Adrenal gland (tissue), 12 donors: ENCODE results near the gene MSANTD2. TPM values are rescaled to one million over a fixed set of nuclear protein-coding genes. Genes with fewer than 3 reads are reported as not detected.

Source experiments
- DNase-seq, 7 donors: peaks; one replicate each; pipeline ENCODE4 v3.0.0-alpha.2; 2019 to 2020
- H3K27ac ChIP-seq, 5 donors: fragments of 200-600 bp; sonication (generic) in 4 of 5; 1 replicate in 3 of 5; 2 replicates in 2 of 5; pipeline versions ENCODE4 v1.5.1 to v1.8.0; 2016 to 2020; ENCODE audit warnings: mild to moderate bottlenecking in 1 of 5
- H3K27me3 ChIP-seq: fragments of 200-600 bp; 2 replicates; pipeline ENCODE4 v1.8.0; 2021
- H3K36me3 ChIP-seq, 2 donors: fragments of 200-600 bp; replicated peaks in 1 of 2; 1 replicate in 1 of 2; 2 replicates in 1 of 2; pipeline versions ENCODE4 v1.5.1 to v1.8.0; 2018 to 2022
- H3K4me1 ChIP-seq, 2 donors: fragments of 200-600 bp; replicated peaks in 1 of 2; 1 replicate in 1 of 2; 2 replicates in 1 of 2; pipeline versions ENCODE4 v1.5.1 to v1.8.0; 2018 to 2021
- H3K4me3 ChIP-seq, 4 donors: fragments of 200-600 bp; sonication (generic) in 3 of 4; one replicate each; pipeline ENCODE4 v1.5.1; 2016 to 2018
- H3K9me3 ChIP-seq, 3 donors: fragments of 200-600 bp; sonication (generic) in 1 of 3; replicated peaks in 1 of 3; 1 replicate in 2 of 3; 2 replicates in 1 of 3; pipeline versions ENCODE4 v1.5.1 to v1.8.0; 2016 to 2021
- POLR2A ChIP-seq, 2 donors: fragments of 450-650 bp; IDR thresholded peaks; one replicate each; pipeline ENCODE4 v1.6.1; 2017; ENCODE audit warnings: antibody characterized with exemption in 2 of 2, mild to moderate bottlenecking in 2 of 2, moderate library complexity in 1 of 2
- WGBS, 4 donors: extraction: QIAGEN DNeasy Blood & Tissue Kit in 2 of 4; methylation state at CpG; one replicate each; pipeline versions ENCODE4 v1.1.5 to v1.1.7; 2013 to 2017; 5-methylcytosine and 5-hydroxymethylcytosine counted together
- intact Hi-C, 2 donors: fragments of 100-400 bp; cut with DNase I; formaldehyde crosslinking; loops; one replicate each; pipeline versions ENCODE4 v1.14.1 to v1.15.0; 2022 to 2023
- polyA plus RNA-seq, 3 donors: library from polyadenylated mRNA; stranded (reverse); fragments of 200-250 nt in 2 of 3; fragments of 350-450 nt in 1 of 3; fragmentation: Illumina TruSeq in 1 of 3; extraction: RNeasy Lipid Tissue Mini Kit (QIAGEN cat#74804) in 1 of 3; gene quantifications; one replicate each; pipeline ENCODE4 v1.2.3, GENCODE V29; 2013 to 2014
- total RNA-seq, 9 donors: library from RNA; depleted of rRNA in 4 of 9; stranded (reverse); fragments of >200 nt in 4 of 9; fragments of 120-200 nt in 1 of 9; fragmentation: NEBNext Ultra II Directional in 1 of 9; extraction: Animal tissue kit (Norgen Biotek cat#: 25700) in 1 of 9; gene quantifications; one replicate each; pipeline versions ENCODE4 v1.1.0 to v1.2.4, GENCODE V29; 2013 to 2023
- TF ChIP-seq, protein P1 (sequence below), 6 experiments: fragments of 450-650 bp in 4 of 6; fragments of 200-600 bp in 2 of 6; sonication (generic) in 1 of 6; IDR thresholded peaks; 1 replicate in 5 of 6; 2 replicates in 1 of 6; pipeline versions ENCODE4 v1.5.1 to v1.8.0; 2016 to 2021; ENCODE audit warnings: antibody characterized with exemption in 6 of 6, mild to moderate bottlenecking in 2 of 6, moderate library complexity in 1 of 6
- donor health status: healthy with polysubstance abuse.
- donor health status: Bipolar disorder and iron deficiency.
- donor health status: DM: yes; HTN: yes; CAD: no.
- donor health status: DM: no; HTN: no; CAD: no.
- donor health status: DM: no; HTN: no; CAD: no.
- donor health status: DM: yes; HTN: yes; CAD: no.

MSANTD2 gene
- total and polyA plus RNA-seq, 12 donors = 4.4 to 16.8 (median 9.7) TPM

DNA sequence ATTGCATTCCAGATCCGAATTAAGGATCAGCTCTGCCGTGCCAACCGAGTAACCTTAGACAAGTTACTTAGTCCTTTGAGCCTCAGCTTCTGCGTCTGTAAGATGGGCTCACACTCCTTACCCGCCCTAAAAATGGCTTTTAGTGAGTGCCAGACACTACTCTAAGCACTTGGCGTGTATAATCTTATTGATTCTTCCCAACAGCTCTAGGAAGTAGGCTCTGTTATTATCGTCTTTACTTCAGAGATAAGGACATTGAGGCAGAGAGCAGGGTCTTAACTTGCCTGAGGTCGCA, 43.4 kb upstream of the MSANTD2 start:
- WGBS, 4 donors = 8 to 13% (median 12%) methylated on average over 7 to 8 of the region's 8 CpGs

DNA sequence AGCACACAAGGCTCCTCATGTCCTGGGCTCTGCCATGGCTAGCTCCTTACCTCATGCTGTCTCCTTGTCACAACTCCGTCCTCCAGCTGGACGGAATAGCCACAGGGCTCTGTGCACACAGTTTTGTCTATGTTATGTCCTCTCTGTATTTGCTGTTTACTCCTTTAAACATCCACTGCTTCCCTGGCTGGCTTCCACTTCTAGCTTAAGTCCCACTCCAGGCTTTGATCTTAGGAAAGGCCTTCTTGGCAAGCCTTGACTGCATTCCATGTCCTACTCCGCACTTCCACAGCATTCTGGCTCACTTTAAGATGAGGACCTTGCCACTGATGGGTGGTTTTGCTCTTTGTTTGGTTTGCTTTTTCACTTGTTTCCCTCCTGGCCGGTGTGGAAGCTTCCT, 42.1 kb upstream of the MSANTD2 start:
- H3K27ac ChIP-seq = no peak overlapping the region
- H3K27me3 ChIP-seq = peaks cover 96% of the 10 kb centered on the region
- no peaks in the 10 kb centered on the region for H3K9me3 ChIP-seq
- TF ChIP-seq POLR2A (IDR thresholded peaks at IDR 0.05) = no peak
- TF ChIP-seq, protein P1, sequence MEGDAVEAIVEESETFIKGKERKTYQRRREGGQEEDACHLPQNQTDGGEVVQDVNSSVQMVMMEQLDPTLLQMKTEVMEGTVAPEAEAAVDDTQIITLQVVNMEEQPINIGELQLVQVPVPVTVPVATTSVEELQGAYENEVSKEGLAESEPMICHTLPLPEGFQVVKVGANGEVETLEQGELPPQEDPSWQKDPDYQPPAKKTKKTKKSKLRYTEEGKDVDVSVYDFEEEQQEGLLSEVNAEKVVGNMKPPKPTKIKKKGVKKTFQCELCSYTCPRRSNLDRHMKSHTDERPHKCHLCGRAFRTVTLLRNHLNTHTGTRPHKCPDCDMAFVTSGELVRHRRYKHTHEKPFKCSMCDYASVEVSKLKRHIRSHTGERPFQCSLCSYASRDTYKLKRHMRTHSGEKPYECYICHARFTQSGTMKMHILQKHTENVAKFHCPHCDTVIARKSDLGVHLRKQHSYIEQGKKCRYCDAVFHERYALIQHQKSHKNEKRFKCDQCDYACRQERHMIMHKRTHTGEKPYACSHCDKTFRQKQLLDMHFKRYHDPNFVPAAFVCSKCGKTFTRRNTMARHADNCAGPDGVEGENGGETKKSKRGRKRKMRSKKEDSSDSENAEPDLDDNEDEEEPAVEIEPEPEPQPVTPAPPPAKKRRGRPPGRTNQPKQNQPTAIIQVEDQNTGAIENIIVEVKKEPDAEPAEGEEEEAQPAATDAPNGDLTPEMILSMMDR (IDR thresholded peaks at IDR 0.05) = no peak
- peaks cover 11 to 19% of the 10 kb centered on the region in 2 donors for H3K4me1 ChIP-seq
- 29 to 45% (median 36%) methylated on average over 4 of the region's 4 CpGs for WGBS, 4 donors
- H3K4me3 ChIP-seq = no peak overlapping the region
- intact Hi-C loops = no loop called here
- no peak for DNase-seq
- H3K36me3 ChIP-seq = no peaks in the 10 kb centered on the region

More for the DNA sequence above, 43.4 kb upstream of the MSANTD2 start:
- peaks cover 96% of the 10 kb centered on the region for H3K27me3 ChIP-seq
- DNase-seq = no peak
- no peak overlapping the region for H3K27ac ChIP-seq
- peaks cover 11 to 19% of the 10 kb centered on the region in 2 donors for H3K4me1 ChIP-seq
- no peaks in the 10 kb centered on the region for H3K9me3 ChIP-seq
- no peak overlapping the region for H3K4me3 ChIP-seq
- TF ChIP-seq POLR2A (IDR thresholded peaks at IDR 0.05) = no peak
- TF ChIP-seq, protein P1 (IDR thresholded peaks at IDR 0.05) = no peak
- H3K36me3 ChIP-seq = no peaks in the 10 kb centered on the region
- intact Hi-C loops = no loop called here

DNA sequence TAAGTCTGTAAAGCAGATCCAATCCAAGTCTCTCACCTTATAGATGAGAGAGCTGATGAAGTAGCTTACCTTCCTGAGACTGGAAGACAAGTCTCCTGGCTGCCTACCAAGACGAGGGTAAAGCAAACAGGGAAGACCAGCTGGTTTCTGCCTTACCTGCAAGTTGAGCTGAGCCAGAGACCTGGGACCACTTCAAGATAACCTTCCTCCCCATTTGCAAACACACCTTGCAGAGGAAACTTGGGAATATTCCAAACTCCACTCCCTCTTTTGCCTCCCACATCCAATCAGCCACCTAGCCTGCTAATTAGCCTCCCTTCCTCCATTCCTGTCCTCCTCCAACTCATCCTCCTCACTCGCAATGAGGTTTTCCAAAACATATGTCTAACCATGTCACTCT, 41.6 kb upstream of the MSANTD2 start:
- WGBS, 4 donors = 43 to 53% (median 49%) methylated on average over 2 of the region's 2 CpGs
- intact Hi-C loops = no loop called here
- Histone ChIP-seq H3K9me3 (no peaks in the 10 kb centered on the region), H3K27me3 (peaks cover 92% of the 10 kb centered on the region), H3K4me3 (no peak overlapping the region), H3K4me1 (peaks cover 11 to 19% of the 10 kb centered on the region in 2 donors), H3K27ac (no peak overlapping the region), H3K36me3 (no peaks in the 10 kb centered on the region)
- TF ChIP-seq POLR2A (IDR thresholded peaks at IDR 0.05) = no peak
- TF ChIP-seq, protein P1 (IDR thresholded peaks at IDR 0.05) = no peak
- no peak for DNase-seq

DNA sequence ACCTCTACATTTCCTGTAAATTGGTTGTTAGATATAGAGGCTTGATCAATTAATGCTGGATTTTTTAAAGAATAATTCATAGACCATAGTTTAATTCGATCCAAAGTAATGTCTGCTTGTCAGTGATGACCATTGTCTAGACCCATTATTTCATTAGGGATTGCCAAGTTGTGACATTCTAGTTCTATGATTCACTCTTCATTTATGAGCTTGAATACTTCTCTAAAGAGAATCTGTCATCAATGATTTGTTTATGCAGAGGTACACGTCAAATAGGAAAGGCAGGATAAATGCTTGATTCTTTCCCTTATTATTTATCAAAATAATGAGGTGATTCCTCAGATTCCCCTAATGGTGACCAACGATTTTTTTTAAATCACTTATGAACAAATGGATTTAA, 41.0 kb upstream of the MSANTD2 start:
- WGBS, 4 donors = 19 to 38% (median 30%) methylated on average over 3 of the region's 3 CpGs
- Histone ChIP-seq H3K4me3 (no peak overlapping the region), H3K9me3 (no peaks in the 10 kb centered on the region), H3K27me3 (peaks cover 86% of the 10 kb centered on the region), H3K36me3 (no peaks in the 10 kb centered on the region), H3K4me1 (peaks cover 11 to 22% of the 10 kb centered on the region in 2 donors), H3K27ac (no peak overlapping the region)
- TF ChIP-seq POLR2A (IDR thresholded peaks at IDR 0.05) = no peak
- TF ChIP-seq, protein P1 (IDR thresholded peaks at IDR 0.05) = no peak
- intact Hi-C loops = no loop called here
- DNase-seq = no peak
